Activated T-cell treated with anti-CD3 and anti-CD28 coated beads, Interleukin-2, amount 50 U/mL, for 1 hour (primary cell): ENCODE results near the gene DEXI.
"Not testable (repeated sequence)": the region's sequence is repeated elsewhere in the genome, so short reads cannot be mapped to it uniquely, and the experiment has no call there.

Experiments used
- DNase-seq: peaks from one replicate; pipeline ENCODE4 v3.0.0-alpha.2; 2020

Gene DEXI

DNA sequence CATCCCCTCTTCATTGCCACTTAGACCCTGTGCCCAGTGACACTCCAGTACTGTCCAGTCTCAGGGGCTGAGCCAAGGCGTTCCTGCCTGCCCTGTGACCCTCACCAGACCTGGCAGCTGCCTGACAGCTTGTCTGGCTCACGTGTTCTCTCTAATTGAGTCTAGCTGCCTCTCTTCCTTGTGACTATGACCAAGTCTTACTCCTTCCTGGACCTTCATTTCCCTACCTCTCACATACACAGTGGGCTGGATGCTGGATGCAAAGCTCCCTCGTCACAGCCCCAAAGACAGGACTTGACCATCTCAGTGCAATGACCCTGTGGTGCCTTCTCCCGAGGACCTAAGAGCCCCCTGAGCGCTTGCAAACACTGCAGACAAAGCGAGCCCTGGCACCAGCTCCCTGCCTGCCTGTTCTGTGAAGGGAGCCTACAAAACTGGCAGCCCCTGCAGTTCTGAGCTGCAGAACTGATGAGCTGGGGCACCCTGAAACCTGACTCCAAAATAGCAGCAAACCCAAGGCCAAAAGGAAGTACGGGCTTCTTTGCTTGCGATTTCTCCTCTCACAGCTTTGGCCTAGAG lies 1.7 kb downstream of the DEXI start:
- DNase-seq, result no peak

DNA sequence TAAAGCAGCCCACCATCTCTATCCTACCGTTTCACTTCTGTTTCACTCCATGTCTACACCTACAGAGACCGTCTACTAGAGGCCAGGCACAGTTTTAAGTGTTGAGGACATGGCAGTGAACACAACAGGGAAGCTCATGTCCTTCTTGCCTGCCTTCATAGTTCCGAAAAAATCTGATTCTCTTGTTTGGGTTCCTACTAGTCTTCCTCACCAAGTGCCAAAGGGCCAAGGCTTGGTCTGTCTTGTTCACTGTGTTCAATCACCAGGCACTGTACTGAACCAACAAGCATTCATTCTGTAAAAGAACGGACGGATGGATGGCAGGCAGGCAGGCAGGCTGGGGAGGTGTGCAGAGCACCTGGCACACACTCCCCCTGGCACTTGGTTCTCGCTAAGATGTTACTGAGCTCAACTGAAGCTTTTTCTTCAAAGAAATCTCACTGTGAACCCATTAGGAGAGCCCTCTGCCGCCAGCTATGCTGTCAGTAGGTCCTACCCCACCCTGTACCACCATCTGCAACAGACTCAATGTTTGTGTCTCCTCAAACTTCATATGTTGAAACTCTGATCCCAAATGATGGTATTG lies 2.5 kb downstream of the DEXI start:
- DNase-seq, result no peak

DNA sequence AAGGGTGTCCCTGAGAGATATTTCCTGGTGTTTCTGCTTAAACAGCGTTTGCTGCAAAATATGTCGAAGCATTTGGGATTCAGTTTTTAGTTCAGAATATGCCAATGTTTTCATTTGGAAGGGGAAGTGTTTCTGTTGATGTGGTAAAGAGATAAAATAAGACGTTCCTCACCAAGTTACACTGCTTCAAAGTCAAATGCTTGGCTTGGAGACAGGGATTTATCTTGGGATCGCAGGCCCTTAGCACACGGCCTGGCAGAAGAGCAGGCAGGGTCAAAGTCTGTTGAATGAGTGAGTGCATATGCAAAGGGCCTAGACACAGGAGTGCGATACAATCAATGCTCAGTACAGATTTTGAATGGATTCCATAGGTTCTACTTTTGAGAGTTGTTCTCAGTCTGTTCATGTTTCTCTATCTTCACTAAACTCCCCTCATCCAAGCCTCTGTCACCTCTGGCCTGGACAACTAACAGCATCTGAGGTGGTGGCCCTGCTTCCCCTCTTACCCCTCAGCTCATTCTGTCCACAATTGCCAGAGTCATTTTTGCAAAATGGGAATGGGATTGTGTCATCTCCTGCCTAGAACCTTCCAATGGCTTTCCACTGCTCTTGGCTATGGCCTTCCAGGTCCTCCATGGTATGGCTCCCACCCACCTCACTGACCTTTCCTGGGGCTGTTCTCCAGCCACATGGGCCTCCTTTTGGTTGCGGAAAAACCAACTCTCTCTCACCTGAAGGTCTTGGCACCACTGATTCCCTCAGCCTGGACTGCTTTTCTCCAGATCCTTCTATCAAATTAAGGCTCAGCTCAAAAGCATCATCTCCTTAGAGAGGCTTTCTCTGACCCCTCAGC lies 3.2 kb downstream of the DEXI start:
- DNase-seq, result no peak

DNA sequence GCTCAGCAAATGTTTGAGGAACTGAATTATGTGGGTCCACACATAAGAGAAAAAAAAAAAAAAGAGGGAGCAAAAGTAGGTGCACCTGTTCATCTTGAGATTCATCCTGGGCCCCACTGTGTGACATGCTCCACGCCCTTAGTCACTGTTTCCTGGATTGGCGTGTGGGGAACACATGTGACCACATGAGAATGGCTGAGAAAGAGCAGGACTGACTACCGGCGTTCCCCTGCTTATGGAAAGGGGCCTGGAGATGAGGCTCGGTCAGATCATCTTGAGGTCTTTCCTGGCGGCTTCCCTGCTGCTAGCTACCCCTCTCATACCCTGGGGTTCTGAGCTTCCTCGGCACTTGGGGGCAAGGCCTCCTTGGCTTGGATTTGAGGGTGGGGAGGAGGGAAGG lies 3.9 kb downstream of the DEXI start:
- DNase-seq, result no peak

DNA sequence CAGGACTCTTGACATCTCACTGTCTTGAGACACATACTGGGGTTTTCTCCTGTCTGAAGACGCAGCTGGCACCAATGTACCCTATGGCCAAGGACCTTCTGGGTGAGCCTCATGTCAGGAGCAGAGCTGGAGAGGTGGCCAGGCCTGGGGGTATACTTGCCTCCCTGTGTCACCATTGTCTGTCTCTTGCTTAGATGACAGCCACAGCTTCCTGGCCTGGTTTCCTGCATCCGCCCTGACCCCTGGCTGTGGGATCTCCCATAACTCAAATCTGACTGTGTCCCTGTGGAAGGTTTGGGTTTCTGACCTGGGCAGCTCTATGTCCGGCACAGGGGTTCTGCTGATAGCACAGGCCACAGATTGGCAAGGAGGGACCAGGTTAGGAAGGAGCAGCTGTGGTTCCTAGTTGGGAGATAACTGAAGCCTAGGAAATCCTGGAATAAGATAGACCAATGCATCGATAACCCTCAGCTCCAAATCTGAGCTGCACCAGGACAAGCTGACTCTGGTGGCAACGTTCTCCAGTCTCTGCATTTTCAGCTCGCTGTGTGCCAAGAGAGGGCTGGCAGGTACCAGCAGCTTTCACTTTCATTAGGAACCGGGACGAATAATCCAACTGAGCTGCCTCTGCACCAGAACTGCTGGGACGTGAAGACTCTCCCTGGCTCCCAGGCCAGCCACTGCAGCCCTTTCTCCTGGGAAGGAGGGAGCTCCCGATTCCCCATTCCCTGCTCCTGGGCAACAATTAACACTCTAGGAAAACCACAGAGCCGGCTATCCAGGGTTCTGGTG lies 5.0 kb downstream of the DEXI start:
- no peak for DNase-seq

DNA sequence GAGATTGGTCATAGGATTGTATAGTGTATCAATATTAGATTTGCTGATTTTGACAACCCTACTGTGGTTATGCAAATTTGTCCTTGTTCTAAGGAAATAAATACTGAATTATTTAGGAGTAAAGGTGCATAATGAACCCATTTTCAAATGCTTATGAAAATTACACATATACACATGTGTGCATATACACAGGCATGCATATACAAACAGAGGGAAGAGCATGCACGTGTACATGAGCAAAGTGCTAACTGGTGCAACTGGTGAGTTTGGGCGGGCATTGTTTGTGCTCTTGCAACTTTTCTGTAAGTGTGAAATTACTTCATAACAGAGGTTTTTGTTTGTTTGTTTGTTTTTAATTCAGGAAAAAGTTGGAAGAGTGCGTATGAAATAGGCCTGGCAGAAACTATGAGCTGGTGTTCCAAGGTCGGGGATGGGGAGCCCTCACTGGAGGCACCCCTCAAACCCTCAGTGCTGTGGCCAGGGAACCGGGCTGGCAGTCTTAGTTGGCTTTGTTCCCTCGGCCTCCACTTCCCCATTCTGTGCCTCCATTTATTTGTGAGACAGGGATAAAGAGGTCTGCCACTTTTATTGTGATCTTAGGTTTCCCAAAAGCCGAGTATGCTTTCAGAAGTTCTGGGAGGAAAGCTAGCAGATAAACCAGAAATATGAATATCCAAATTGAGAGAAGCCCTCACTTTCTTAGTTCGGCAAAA lies 5.8 kb downstream of the DEXI start:
- DNase-seq, result no peak

DNA sequence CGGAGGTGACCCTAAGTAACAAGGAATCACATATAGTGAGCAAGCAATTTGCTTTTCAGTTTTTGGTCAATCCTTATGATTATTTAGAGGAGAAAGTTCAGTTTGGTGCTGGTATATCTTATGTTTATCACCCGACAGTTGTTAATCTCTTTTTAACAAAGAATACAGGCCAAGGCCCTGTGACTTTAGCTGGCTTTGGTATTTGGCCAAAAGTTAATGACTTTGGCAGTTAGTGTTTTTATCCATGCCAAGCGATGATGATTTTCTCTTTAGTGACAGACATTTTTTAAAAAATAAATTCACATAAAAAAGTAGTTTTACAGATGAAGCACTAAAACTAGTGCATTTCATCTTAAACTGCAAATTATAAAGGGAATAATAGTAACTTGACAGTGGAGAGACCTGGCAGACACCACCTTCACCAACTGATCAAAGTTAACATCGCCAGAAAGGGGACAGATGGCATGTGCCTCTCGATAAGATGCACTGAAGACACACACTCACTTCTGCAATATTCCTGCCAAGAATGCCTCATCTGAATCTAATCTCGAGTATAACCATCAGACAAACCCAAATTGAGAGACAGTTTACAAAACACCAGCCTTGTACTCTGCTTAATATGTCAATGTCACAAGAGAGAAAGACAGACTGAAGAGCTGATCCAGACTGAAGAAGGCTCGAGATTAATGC lies 6.9 kb downstream of the DEXI start:
- no peak for DNase-seq

DNA sequence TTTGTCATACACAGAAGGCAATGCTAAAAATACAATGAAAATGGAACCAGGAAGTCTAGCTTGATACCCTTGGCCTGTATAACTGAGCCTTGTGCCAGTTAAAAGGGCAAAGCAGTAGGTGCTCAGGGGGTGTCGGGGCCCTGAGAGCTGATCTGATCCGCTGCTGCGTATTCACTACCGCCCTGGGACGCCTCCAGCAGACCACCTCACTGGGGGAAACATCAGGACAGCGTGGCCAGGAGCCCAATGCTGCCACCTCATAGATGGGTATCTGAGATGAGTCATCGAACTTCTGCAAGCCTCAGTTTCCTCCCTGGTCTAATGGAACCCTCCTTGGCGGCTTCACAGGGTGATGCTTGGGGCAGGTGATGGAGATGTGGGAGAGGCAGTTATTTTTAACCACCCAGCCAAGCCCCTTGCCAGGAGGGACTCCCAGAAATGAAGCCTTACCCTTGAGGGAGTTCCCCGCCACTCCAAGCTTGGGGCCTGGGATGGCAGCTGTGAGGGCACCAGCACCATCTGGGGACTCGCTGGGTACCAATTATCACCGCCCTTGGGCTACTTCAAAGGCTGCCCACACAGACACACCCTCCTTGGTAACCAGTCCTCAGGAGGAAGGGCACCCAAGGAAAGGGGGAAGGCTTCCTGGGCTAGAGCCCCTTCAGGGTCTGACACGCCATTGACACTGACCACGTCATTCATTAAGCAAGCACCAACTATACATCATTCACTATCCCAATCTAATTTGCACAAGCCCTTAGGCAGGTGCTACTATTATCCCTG lies 7.8 kb downstream of the DEXI start:
- no peak for DNase-seq

DNA sequence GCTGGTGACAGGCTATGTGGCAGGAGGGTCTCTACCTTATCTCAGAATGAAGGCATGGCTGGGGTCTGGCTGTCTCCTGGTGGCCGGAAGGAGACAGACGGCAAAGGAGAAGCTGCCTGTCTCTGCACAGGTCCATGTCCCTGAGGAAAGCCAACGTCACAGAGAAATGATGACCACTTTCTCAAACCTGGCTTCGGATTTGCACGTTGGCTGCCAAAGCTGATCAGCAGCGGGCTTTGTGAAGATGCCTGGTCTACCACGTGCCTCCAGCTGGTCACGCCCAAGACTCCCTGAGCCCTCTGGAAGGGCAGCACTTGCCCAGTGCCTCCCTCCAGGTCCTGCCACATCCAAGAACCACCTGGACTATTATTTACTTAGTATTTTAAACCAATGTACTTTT lies 8.4 kb downstream of the DEXI start:
- no peak for DNase-seq

DNA sequence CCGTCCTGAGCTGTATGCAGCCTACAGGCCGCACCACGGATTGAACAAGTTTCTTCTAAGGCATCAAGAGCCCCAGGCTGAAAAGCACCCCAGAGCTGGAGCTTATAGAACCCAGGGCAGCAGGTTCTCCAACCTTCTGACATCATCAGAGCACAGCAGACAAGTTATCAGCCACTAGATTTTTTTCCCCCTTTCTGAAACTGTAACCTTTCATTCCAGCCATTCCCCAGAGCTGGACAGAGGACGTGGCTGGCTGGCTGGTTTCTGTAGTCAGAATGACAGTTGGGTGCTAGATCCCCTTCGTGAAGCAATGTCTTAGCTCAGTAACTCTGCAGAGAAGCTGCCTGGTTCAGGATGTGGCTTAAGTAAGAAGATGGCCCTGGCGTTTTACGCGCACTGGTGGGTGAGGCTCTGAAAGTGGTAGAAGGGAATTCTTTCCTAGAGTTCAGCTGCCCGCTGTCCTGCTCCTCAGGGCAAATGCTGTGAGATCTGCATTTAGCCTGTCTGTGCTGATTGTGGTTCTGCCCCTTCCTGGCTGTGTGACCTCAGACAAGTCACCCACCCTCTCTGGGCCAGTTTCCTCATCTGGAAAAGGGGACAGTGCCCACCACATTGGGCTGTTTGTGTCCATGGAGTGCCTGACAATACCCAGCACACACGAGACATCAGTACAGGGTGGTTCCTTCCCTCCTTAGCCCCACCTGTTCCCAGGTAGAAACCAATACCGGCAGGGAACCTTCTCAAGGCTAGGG lies 9.1 kb downstream of the DEXI start:
- DNase-seq, result no peak

DNA sequence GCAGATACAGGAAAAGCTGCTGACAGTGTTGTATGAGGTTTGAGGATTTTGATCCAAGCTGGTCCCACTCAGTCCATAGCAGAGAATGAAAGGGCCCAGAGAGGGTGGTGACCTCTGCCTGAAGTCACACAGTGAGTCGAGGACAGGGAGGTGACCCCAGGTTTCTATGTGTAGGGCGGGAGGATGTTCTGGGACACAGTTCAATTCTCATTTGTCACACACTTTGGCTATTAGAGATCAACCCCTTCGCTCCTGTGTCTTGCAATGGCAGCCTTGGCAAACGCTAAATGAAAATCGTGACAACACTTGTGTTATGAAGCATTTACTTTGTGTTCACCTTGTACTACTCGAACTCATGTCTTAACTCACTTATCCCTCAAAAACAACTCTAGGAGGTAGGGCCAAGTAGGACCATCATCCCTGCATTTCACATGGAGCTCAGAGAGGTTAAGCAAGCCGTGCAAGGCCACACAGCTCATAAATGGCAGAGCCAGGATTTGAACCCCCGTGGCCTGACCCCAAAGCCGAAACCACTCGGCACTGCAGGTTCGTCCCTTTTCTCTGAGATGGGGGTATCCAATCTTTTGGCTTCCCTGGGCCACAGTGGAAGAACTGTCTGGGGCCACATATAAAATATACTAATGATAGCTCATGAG lies 10.2 kb downstream of the DEXI start:
- DNase-seq, result no peak

DNA sequence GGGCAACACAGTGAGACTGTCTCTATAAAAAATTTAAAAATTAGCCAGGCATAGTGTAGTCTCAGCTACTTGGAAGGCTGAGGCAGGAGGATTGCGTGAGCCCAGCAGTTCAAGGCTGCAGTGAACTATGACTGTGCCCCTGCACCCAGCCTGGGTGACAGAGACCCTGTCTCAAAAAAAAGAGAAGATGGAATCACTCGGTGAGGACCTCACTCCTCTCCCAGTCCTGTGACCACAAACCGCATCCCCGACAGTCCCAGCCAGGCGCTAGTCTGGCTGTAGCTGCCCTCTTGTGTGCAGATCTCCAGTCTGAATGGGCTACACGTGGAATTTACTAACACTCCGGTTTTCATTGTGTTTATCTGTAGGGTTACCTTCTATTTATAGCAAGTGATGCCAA lies 11.1 kb downstream of the DEXI start:
- DNase-seq, result no peak

DNA sequence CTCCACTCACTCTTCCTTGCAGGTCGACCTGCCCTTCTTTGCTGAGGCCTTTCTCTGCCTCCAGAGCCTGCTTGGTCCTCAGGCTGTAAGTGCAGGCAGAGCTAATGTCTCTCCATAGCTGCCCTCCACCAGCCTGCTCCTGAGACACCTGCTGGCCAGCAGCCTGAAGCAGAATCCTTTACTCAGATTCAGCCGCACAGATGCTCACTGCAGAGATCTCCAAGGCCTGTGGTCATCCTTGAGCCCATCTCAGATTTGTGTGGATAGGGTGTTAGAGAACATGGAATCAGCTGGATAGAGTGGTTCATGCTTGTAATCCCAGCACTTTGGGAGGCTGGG lies 11.5 kb downstream of the DEXI start:
- DNase-seq, result no peak

DNA sequence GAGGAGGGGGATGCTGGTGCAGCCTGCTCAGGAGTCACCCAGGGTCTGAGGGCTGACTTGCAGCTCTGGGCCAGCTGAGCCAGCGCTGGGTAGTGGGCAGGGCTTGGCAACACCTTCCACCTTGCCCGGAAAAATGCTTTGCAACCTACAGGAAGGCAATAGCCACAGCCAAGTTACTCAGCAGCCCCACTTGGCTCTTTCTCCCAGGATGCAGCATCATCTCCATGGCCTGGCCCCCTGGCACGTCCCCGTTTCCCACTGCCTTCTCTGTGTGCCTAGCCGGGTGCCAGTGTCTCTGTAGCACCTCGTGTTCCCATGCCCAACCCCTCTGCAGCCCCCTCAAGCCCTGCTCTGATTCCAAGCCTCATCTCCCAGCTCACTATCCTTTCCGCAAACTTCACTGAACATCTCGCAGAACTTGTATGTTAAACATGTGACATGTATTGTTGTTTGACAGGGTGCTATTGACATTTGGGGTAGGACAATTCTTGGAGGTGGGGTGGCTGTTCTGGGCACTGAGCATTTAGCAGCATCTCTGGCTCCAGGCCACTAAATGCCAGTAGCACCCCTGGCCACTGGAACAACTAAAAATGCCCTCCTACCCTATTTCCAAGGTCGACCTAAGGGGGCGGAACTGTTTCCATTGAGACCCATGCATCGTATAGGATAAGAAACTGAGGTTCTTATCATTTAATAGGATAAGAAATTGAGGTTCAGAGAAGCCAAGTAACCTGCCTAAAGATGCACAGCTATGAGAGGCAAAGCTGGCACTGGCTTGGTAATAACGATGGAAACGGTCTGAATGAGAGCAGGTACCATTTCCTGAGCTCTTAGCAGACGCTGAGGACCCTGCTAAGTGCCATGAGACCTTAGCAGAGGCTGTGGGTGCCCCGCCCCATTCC lies 12.2 kb downstream of the DEXI start:
- no peak for DNase-seq

DNA sequence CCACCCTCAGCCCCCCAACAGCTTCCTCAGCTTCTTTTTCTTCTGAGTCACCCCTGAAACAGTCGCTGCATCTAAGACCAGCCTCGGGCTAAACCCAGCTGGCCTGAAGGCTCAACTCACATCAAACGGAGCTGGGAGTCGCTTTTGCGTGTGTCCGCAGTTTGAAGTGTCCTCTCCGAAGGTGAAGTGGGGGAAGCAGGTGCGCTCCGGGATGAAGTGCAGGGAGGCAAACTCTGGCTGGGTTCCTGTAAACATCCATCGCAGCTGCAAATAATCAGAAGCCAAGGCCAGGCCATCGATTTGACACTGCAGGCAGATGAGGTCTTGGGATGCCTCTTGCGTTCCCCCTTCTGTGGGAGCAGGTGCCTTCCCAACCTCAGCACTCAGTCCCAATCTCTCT lies 13.2 kb downstream of the DEXI start:
- not testable (repeated sequence) for DNase-seq

DNA sequence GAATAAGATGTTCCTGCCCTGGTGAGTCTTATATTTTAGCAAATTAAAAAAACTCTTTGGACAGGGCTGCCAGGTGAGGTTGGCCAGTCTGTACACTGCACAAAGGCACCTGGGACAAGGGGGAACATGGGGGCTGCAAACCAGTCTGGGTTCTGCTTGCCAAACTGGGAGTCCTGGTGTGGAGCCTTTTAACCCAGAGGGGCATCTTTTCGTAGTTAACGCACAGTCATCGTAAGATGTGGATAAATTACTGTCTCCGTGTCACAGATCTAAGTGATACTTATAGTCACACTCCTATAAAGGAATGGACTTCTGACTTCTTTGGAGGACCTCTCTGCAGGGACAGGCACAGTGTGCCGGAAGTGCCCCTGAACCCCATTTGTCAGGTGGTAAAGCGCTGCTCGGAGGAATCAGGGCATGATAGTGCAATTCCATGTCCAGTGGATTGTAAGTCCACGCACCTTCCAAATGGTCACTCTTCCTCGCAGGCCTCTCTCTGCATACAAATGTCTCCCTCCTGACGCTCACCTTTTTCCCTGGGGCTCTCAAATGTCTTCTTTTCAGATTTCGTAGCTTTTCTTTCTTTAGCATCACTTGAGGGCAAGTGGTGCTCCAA lies 14.7 kb downstream of the DEXI start:
- DNase-seq, result no peak

DNA sequence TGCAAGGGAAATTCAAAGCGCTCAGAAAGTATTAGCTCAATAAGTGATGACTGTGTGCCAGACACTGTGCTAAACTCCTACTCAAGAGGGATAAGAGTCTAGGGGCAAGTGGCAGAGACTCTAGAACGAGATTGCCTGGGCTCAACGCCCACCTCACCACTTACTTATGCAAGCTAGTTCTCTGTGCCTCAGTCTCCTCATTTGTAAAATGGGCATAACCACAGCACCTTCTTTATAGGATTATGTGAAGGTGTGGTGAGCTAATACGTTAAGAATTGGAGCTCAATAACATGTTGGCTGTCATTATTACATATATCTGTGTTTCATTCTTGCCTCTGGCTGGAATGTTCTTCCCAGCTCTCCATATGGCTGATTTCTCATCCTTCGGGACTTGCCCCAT lies 15.4 kb downstream of the DEXI start:
- no peak for DNase-seq

DNA sequence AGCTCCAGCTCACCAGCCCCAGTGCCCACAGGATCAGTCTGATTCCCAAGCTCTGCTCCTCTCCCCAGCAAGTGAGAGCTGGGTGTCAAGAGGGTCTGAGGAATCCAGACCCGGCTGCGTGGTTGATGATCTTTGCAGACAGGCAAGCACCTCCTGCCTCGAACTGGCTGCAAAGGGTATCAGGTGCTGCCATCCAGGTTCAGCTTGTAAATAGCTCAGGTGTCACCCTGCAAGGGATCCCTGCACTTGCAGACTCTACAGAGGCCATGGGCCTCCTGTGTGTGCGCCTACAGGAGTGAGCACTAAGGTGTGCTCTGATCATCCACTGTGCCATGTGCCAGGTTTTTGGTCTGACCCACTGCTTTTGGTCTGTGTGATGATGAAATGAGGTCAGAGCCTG lies 16.2 kb downstream of the DEXI start:
- no peak for DNase-seq

DNA sequence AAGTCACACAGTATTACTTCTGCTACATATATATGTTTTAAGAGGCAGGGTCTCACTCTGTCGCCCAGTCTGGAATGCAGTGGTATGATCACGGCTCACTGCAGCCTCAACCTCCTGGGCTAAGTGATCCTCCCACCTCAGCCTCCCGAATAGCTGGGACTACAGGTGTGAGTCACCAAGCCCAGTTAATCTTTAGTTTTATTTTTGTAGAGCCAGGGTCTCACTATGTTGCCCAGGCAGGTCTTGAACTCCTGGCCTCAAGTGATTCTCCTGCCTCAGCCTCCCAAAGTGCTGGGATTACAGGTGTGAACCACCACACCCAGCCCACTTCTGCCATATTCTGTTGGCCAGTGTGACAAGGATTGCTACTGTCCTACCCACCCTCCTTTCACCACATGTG lies 17.0 kb downstream of the DEXI start:
- not testable (repeated sequence) for DNase-seq
